Astrocyte of the cerebellum (primary cell): ENCODE measurements around the gene RARB.

ENCODE experiments used
- DNase-seq: peaks from one replicate; pipeline ENCODE4 v3.0.0-alpha.2; 2011; ENCODE audit warnings: low read depth
- H3K4me3 ChIP-seq: 2 replicates; pipeline ENCODE4 v1.5.1; 2011; ENCODE audit warnings: mild to moderate bottlenecking, low read depth, low read length, moderate library complexity
- in situ Hi-C: cut with HindIII; loops from 2 replicates; pipeline ENCODE4 v1.10.0; 2017; ENCODE audit warnings: low sequenced_read_pairs
- TF ChIP-seq, protein P1 (sequence below): IDR thresholded peaks from 2 replicates; pipeline ENCODE4 v1.5.1; 2012; ENCODE audit warnings: low read length, low read depth, moderate library complexity, mild to moderate bottlenecking; ENCODE audit errors: missing control alignments

The RARB gene

DNA sequence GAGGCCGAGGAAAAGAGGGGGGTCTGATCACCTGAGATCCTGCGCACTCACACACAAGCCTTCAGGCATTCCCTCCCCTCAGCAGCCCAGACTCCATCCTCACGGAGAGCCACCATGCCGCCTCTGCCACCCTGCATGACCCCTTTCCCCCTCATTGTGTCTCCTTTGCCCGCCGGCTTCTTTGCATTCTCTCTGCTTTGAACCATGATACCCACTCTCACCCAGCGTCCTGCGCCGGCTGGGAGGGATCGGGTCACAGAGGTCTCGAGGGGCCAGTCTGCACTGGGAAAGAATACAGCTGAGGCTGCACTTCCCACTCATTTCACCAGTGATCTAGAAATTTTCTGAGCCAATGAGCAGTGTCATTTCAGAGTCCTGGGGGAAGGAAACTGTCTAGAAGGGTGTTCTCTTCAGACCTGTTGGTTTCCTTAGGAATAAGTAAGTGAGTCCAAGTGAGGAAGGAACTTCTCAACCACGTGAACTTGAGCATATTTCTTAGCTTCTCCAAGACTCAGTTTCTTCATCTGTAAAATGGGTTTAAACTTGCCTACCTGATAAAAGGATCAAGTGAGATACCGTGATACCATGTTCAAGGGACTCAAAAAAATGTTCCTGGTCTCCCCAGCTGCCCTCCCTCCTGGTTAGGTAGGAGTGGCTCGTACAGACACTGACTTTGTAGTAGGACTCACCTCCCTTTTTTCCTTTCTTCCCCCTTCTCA is 139.9 kb downstream of the RARB start:
- H3K4me3 ChIP-seq, result no peak overlapping the region
- in situ Hi-C loops, result no loop called here
- TF ChIP-seq, protein P1, sequence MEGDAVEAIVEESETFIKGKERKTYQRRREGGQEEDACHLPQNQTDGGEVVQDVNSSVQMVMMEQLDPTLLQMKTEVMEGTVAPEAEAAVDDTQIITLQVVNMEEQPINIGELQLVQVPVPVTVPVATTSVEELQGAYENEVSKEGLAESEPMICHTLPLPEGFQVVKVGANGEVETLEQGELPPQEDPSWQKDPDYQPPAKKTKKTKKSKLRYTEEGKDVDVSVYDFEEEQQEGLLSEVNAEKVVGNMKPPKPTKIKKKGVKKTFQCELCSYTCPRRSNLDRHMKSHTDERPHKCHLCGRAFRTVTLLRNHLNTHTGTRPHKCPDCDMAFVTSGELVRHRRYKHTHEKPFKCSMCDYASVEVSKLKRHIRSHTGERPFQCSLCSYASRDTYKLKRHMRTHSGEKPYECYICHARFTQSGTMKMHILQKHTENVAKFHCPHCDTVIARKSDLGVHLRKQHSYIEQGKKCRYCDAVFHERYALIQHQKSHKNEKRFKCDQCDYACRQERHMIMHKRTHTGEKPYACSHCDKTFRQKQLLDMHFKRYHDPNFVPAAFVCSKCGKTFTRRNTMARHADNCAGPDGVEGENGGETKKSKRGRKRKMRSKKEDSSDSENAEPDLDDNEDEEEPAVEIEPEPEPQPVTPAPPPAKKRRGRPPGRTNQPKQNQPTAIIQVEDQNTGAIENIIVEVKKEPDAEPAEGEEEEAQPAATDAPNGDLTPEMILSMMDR, result no peak
- no peak for DNase-seq

DNA sequence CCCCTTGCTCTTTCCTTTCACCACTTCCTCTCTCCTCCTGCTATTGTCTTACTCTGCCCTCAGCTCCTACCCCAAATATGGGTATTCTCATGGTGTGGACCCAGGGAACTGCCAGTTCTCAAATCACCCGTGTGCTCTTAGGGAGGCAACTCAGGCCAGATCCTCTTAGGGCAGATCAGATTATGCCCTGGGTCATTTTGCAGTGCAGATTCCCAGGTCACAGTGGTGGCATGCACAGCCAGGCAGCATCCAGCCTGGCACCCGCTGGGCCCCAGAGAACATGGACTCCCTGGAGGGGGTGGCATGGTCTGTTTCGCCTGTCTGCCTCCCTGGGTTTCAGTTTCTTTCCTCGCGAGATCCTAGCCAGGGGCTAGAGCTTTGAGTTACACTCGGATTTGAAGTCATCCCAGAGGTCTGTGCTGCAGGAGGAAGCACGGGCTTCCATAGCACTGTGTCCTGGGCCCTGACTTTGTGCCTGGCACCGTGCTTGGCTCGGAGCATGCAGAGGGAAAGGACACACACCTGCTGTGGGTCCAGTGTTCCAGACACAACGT is 140.5 kb downstream of the RARB start:
- TF ChIP-seq, protein P1, result no peak
- in situ Hi-C loops, result no loop called here
- no peak overlapping the region for H3K4me3 ChIP-seq
- no peak for DNase-seq

DNA sequence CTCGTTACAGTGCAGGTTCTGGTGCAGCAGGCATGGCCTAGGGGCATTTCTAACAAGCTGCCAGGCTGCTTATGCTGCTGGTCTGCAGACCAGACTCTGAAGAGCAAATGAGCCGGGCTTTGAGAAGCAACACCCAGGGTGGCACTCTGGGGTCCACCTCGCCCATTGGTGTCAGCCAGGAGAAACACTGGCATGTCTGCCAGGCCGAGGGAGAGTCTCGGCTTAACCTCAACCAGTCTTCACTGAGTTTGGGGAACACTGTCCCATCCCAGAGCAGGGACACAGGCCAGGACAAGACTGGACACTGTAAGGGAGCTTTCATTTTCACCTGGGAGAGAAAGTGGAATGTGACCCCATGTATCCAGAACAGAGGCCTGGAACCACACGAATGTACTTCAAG is 143.2 kb downstream of the RARB start:
- no peak overlapping the region for H3K4me3 ChIP-seq
- no peak for DNase-seq
- TF ChIP-seq, protein P1, result no peak
- in situ Hi-C loops, result no loop called here

DNA sequence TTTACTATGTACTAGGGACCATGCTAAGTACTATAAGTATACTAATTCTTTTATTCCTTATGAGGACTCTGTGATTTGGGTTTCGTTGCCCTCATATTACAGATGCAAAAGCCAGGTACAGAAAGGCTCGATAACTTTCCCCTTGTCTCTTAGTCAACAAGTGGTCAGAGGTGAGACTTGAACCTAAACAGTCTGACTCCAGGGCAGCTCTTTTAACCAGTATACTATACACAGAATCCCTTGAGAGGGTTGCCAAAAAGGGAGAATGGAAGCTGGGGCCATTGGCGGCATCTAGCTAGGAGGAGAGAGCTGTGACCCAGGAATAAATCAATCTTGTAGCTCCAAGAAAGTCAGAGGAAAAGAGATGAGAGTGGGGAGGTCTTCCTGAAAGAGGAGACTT is 144.3 kb downstream of the RARB start:
- in situ Hi-C loops, result no loop called here
- H3K4me3 ChIP-seq, result no peak overlapping the region
- DNase-seq, result no peak
- TF ChIP-seq, protein P1, result no peak

DNA sequence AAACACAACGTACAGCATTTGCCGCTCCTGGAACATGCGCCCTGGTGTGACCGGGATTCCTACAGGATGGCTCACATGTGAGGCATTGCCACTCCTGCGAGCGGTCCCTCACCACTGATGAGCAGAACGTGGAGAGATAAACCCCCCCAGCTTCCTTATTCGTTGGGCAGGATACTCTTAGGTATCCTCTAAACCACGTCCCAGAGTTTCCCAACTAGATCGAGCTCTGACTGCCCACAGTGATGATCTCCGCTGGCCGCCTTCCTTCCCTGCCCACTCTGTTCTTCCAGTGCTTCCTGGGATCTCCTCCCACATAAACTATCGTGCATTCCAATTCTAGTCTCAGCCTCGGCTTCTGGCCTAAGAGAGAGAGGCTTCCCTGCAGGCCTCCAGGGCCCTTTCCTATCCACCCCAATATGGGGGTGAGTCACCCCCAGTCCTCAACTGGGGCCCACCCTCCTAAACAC is 144.9 kb downstream of the RARB start:
- TF ChIP-seq, protein P1, result no peak
- in situ Hi-C loops, result no loop called here

DNA sequence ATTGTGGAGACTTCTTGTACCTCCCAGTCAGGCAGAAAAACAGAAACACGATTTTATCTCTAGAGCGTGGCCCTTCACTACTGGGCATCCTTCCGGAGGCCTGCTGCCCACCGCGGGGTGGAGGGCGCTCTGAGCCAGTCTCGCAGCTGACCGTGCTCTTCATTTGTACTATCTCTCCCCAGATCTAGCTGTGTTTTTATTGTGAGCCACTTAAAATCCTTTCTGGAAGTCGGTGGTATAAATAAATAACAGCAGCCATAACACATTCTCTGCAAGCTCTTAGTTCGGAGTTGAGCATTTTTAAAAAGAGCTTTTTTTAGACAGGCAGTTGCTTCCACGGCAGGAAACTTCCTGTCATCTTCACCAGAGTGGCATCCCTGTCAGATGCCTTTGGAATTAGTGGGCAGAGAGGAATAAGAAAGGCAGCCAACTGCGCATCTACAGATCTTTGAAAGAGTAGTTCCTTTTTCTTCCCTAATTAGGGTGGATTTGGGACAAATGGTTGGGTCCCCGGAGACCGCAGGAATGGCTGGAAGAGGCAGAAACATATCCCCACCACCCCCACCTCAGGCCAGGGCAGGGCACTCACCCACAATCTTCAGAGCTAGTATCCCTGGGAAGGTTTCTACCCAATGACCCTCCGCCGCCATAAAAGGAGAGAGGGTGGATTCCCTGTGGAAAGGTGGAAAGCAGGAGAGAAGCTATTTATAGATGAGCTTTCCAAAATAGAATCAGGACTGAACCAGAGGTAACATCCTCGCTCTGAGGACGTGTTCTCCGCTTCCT is 145.5 kb downstream of the RARB start:
- no peak overlapping the region for H3K4me3 ChIP-seq
- DNase-seq, result no peak
- in situ Hi-C loops, result no loop called here
- TF ChIP-seq, protein P1, result no peak

More for the DNA sequence above, 144.9 kb downstream of the RARB start:
- H3K4me3 ChIP-seq, result no peak overlapping the region
- no peak for DNase-seq
